ENCODE data around the gene COPG1. TPM values are rescaled to one million over a fixed set of nuclear protein-coding genes. Genes with fewer than 3 reads are reported as not detected.
A peak's percentile ranks its signal among the peaks of the same experiment; 100 is the strongest.

COPG1 gene
- total RNA-seq, 1 experiment from 2014 or later = 225 TPM

DNA sequence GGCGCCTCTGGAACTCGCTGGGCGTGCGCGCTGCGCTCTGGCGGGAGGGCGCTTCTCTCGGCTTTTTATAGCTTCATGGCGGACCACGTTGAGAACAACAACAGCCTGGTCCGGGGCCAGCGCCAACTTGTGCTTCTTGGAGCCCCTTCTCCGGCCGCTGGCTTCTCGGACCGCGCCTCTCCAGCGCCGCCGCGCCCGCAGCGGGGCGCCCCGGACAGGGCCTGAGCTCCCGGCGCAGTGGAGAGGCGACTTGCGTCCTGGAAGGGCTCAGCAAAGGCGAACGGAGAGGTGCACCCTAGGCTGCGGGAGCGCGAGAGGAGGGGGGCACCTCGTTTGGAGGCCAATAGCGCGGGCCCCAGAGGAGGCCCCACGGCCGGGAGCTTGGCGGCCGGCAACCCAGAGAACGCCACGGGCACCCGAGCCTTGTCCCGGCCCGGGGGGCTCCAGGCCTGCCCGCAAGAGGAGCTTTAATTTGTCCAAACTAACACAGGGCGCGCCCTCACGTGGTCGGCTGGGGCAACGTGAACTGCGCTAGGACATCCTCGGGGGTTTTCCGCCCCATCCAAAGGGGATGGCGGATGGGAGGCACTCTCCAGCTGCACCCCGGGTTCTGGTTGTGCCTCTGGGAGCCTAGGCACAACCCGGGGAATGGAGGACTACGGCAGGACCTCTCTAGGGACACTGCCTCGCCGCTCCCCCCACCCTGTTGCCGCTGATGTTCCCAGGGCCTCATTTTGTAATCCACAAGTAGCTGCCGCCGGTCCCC is 67.0 kb downstream of the COPG1 start:
- Histone ChIP-seq H3K36me3 (ENCODE audit: control insufficient read depth, insufficient read depth, low read length) (no peaks in the 10 kb centered on the region; the same call in 1 of the 2 replicates), H3K27me3 (ENCODE audit: control insufficient read depth, insufficient read depth, low read length) (no peaks in the 10 kb centered on the region), H3K9me3 (ENCODE audit: control insufficient read depth, insufficient read depth, low read depth, low read length) (no peaks in the 10 kb centered on the region), H3K4me1 (ENCODE audit: control insufficient read depth, insufficient read depth, low read length) (peaks cover 13% of the 10 kb centered on the region), H3K4me3 (ENCODE audit: low read depth in 2 of 2, low read length in 2 of 2) (peak overlapping the region; percentile 79 to 92), H3K27ac (ENCODE audit: low read length) (peak overlapping the region; percentile 70)
- BruUV-seq (replicated peaks) = no TSS peak
- POLR2A ChIA-PET = interaction anchor here (0.6 to 1.1 kb wide), 7 partner anchors 12 to 573 kb away, joined by 3 to 4 read pairs (median 3); partner anchors contain the start of genes CFAP92 and COPG1
- CTCF ChIA-PET = interaction anchor here (0.5 to 1.4 kb wide), 4 partner anchors 12 to 297 kb away, joined by 3 to 4 read pairs (median 4); no protein-coding TSS in a partner anchor
- intact Hi-C loops (cut with micrococcal nuclease; ENCODE audit: unreplicated experiment) (no loop called here), in situ Hi-C loops (cut with HindIII; ENCODE audit: low pct_unique_long_range_greater_than_20kb, low sequenced_read_pairs) (no loop called here)
- TF ChIP-seq POLR2AphosphoS5 (IDR thresholded peaks at IDR 0.05; ENCODE audit: low read depth, low read length) (no peak; the same call in none of the 2 replicates), SIN3A (IDR thresholded peaks at IDR 0.05; ENCODE audit: borderline replicate concordance, insufficient read depth, low read depth, low read length) (peak; percentile 98; the same call in 1 of the 2 replicates)
- TF ChIP-seq, protein P1, sequence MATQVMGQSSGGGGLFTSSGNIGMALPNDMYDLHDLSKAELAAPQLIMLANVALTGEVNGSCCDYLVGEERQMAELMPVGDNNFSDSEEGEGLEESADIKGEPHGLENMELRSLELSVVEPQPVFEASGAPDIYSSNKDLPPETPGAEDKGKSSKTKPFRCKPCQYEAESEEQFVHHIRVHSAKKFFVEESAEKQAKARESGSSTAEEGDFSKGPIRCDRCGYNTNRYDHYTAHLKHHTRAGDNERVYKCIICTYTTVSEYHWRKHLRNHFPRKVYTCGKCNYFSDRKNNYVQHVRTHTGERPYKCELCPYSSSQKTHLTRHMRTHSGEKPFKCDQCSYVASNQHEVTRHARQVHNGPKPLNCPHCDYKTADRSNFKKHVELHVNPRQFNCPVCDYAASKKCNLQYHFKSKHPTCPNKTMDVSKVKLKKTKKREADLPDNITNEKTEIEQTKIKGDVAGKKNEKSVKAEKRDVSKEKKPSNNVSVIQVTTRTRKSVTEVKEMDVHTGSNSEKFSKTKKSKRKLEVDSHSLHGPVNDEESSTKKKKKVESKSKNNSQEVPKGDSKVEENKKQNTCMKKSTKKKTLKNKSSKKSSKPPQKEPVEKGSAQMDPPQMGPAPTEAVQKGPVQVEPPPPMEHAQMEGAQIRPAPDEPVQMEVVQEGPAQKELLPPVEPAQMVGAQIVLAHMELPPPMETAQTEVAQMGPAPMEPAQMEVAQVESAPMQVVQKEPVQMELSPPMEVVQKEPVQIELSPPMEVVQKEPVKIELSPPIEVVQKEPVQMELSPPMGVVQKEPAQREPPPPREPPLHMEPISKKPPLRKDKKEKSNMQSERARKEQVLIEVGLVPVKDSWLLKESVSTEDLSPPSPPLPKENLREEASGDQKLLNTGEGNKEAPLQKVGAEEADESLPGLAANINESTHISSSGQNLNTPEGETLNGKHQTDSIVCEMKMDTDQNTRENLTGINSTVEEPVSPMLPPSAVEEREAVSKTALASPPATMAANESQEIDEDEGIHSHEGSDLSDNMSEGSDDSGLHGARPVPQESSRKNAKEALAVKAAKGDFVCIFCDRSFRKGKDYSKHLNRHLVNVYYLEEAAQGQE (IDR thresholded peaks at IDR 0.05; ENCODE audit: insufficient read depth in 1 of 2, low read depth in 2 of 2, low read length in 1 of 2) = peak in 1 of 2 experiments; percentile 48; a peak in 1 of 4 replicates
- TF ChIP-seq, protein P2, sequence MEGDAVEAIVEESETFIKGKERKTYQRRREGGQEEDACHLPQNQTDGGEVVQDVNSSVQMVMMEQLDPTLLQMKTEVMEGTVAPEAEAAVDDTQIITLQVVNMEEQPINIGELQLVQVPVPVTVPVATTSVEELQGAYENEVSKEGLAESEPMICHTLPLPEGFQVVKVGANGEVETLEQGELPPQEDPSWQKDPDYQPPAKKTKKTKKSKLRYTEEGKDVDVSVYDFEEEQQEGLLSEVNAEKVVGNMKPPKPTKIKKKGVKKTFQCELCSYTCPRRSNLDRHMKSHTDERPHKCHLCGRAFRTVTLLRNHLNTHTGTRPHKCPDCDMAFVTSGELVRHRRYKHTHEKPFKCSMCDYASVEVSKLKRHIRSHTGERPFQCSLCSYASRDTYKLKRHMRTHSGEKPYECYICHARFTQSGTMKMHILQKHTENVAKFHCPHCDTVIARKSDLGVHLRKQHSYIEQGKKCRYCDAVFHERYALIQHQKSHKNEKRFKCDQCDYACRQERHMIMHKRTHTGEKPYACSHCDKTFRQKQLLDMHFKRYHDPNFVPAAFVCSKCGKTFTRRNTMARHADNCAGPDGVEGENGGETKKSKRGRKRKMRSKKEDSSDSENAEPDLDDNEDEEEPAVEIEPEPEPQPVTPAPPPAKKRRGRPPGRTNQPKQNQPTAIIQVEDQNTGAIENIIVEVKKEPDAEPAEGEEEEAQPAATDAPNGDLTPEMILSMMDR (IDR thresholded peaks at IDR 0.05) = peak; percentile 95
- ATAC-seq (peak; percentile 67), DNase-seq (ENCODE audit: low read depth, low spot score) (no peak)

DNA sequence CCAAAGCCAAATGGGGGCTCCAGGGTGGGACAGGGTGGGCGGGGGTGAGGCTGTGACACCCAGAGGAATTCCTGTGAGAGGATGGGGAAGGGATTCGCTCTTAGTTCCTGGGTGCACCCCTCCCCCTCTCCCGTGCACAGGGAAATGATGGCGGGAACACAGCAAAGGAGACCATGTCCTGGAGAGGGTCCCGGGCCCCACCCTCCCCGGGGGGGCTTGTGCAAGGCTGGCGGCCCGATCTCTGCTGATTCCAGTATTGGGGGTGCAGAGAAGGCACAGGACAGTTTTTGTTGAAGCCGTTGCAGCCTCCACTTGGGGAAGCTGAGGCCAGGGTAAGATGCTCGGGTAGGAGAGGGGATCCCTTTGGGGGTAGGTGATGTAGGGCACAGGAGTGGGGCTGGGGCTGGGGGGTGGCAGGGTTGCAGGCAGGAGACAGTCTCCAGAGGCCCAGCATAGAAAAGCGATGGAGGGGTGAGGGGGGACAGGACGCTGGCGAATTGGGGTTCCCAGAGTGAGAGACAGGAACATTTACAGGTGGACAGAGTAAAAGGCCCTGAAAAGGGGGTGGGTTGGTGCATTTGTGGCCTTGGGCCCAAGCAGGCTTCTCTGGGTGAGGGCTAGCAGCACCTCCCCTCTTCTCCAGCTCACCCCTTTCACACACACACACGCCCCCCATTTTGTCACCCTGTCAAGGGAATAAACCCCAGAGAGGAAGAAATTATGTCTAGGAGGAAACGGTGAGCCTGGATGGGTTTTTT is 67.8 kb downstream of the COPG1 start:
- in situ Hi-C loops (cut with HindIII; ENCODE audit: low pct_unique_long_range_greater_than_20kb, low sequenced_read_pairs) (no loop called here), intact Hi-C loops (cut with micrococcal nuclease; ENCODE audit: unreplicated experiment) (no loop called here)
- H3K27ac ChIP-seq (ENCODE audit: low read length) = peak overlapping the region; percentile 70
- ChIA-PET CTCF (interaction anchor here (0.5 to 1.3 kb wide), 2 partner anchors 12 to 298 kb away, joined by 3 to 4 read pairs; no protein-coding TSS in a partner anchor), POLR2A (interaction anchor here (0.5 to 0.6 kb wide), 2 partner anchors 47 to 149 kb away, joined by 3 to 7 read pairs; no protein-coding TSS in a partner anchor)
- no peaks in the 10 kb centered on the region; the same call in 1 of the 2 replicates for H3K36me3 ChIP-seq (ENCODE audit: control insufficient read depth, insufficient read depth, low read length)
- H3K4me3 ChIP-seq (ENCODE audit: low read depth in 2 of 2, low read length in 2 of 2) = peak overlapping the region; percentile 79 to 92
- no TSS peak for BruUV-seq (replicated peaks)
- H3K27me3 ChIP-seq (ENCODE audit: control insufficient read depth, insufficient read depth, low read length) = no peaks in the 10 kb centered on the region
- H3K4me1 ChIP-seq (ENCODE audit: control insufficient read depth, insufficient read depth, low read length) = peaks cover 13% of the 10 kb centered on the region
- no peak for ATAC-seq
- H3K9me3 ChIP-seq (ENCODE audit: control insufficient read depth, insufficient read depth, low read depth, low read length) = no peaks in the 10 kb centered on the region
- TF ChIP-seq, protein P2 (IDR thresholded peaks at IDR 0.05) = no peak
- TF ChIP-seq, protein P1 (IDR thresholded peaks at IDR 0.05; ENCODE audit: insufficient read depth in 1 of 2, low read depth in 2 of 2, low read length in 1 of 2) = no peak
- no peak for DNase-seq (ENCODE audit: low read depth, low spot score)

Measured in Panc1 (cell line).